Measurements from ENCODE around the gene FKBP9.

GRCh38 chr7:33039257-33039902 lies 82.1 kb downstream of the FKBP9 start:
- no peak for TF ChIP-seq ZNF671 (CRISPR knock-in tag; IDR thresholded peaks at IDR 0.05)
- no peak for TF ChIP-seq ZNF138 (CRISPR knock-in tag; conservative IDR thresholded peaks at IDR 0.05)
- no peak for TF ChIP-seq CTCF (IDR thresholded peaks at IDR 0.05)
- no peak for TF ChIP-seq HMGXB4 (CRISPR knock-in tag; IDR thresholded peaks at IDR 0.05)
- no peak for TF ChIP-seq SOX15 (CRISPR knock-in tag; IDR thresholded peaks at IDR 0.05)
- no peak for TF ChIP-seq USF1 (CRISPR knock-in tag; IDR thresholded peaks at IDR 0.05)
- TF ChIP-seq E2F4 (CRISPR knock-in tag; IDR thresholded peaks at IDR 0.05; ENCODE audit: borderline replicate concordance, low read depth): no peak
- no peak for TF ChIP-seq USF2 (CRISPR knock-in tag; IDR thresholded peaks at IDR 0.05)
- no peak for TF ChIP-seq ZNF512 (CRISPR knock-in tag; IDR thresholded peaks at IDR 0.05; ENCODE audit: borderline replicate concordance)
- no peak for TF ChIP-seq TEAD4 (CRISPR knock-in tag; IDR thresholded peaks at IDR 0.05)
- TF ChIP-seq FOXP4 (CRISPR knock-in tag; IDR thresholded peaks at IDR 0.05): no peak
- TF ChIP-seq STAT6 (CRISPR knock-in tag; conservative IDR thresholded peaks at IDR 0.05; ENCODE audit: low read depth): no peak
- TF ChIP-seq TCF7 (CRISPR knock-in tag; IDR thresholded peaks at IDR 0.05; ENCODE audit: low read depth): no peak
- no peak for TF ChIP-seq E2F1 (CRISPR knock-in tag; IDR thresholded peaks at IDR 0.05)

Data from WTC11 (cell line).